HFFc6 (cell line): Measurements from ENCODE around the gene NAV2. TPM values are rescaled to one million over a fixed set of nuclear protein-coding genes. Genes with fewer than 3 reads are reported as not detected.

Experiments used
- DNase-seq: peaks from one replicate; pipeline ENCODE4 v3.0.0-alpha.2; 2018
- H3K27ac Mint-ChIP-seq: 2 replicates; pipeline ENCODE4 v1.8.0; 2020; ENCODE audit warnings: mild to moderate bottlenecking, mixed read lengths
- H3K27me3 Mint-ChIP-seq: 2 replicates; pipeline ENCODE4 v1.8.0; 2021; ENCODE audit warnings: mild to moderate bottlenecking, moderate library complexity, mixed read lengths; ENCODE audit not compliant: insufficient read depth
- H3K36me3 Mint-ChIP-seq: 2 replicates; pipeline ENCODE4 v1.8.0; 2021; ENCODE audit warnings: low read depth, mixed read lengths
- H3K4me1 Mint-ChIP-seq: 2 replicates; pipeline ENCODE4 v1.8.0; 2020; ENCODE audit warnings: low read depth, mixed read lengths
- H3K4me3 Mint-ChIP-seq: 2 replicates; pipeline ENCODE4 v1.8.0; 2020; ENCODE audit warnings: mild to moderate bottlenecking, moderate library complexity, mixed read lengths
- H3K9me3 Mint-ChIP-seq: 2 replicates; pipeline ENCODE4 v1.8.0; 2020; ENCODE audit warnings: mild to moderate bottlenecking, mixed read lengths
- total RNA-seq, 6 experiments: library from RNA; stranded (reverse); fragmentation: NEBNext Ultra II Directional; extraction: Animal tissue kit (Norgen Biotek cat#: 25700); gene quantifications; 2 replicates in 1 of 6; 3 replicates in 5 of 6; pipeline ENCODE4 v1.2.3, GENCODE V29; 2021
- TF ChIP-seq, protein P1 (sequence below): fragments of 200-600 bp; sonication (generic); IDR thresholded peaks from 2 replicates; pipeline ENCODE4 v1.5.0; 2021; ENCODE audit warnings: antibody characterized with exemption, mild to moderate bottlenecking

NAV2 gene
- total RNA-seq, 6 experiments from 2014 or later, result 12.4 to 34.9 (median 31.8) TPM

DNA sequence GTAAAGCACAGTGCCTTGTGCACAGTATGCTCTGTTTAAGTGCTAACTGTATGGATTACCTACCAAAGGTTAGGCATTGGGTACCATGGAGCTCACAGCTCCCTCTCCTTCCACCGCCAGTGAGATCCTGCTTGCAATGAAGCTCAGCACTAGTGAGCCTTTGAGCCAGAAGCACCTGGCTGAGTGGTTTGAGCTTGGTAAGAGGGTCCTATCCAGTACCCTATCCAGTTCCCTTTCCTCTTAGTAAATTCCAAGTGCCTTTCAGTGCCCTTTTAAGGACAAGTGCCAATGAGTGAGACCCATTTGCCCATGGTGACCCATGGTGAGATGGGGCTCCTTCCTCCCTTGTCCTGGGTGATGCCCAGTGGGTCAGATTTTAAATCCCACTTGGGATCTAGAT lies 43.1 kb upstream of the NAV2 start:
- no peaks in the 10 kb centered on the region for H3K9me3 Mint-ChIP-seq
- H3K4me3 Mint-ChIP-seq, result no peak overlapping the region
- DNase-seq, result no peak
- no peaks in the 10 kb centered on the region for H3K36me3 Mint-ChIP-seq
- TF ChIP-seq, protein P1, sequence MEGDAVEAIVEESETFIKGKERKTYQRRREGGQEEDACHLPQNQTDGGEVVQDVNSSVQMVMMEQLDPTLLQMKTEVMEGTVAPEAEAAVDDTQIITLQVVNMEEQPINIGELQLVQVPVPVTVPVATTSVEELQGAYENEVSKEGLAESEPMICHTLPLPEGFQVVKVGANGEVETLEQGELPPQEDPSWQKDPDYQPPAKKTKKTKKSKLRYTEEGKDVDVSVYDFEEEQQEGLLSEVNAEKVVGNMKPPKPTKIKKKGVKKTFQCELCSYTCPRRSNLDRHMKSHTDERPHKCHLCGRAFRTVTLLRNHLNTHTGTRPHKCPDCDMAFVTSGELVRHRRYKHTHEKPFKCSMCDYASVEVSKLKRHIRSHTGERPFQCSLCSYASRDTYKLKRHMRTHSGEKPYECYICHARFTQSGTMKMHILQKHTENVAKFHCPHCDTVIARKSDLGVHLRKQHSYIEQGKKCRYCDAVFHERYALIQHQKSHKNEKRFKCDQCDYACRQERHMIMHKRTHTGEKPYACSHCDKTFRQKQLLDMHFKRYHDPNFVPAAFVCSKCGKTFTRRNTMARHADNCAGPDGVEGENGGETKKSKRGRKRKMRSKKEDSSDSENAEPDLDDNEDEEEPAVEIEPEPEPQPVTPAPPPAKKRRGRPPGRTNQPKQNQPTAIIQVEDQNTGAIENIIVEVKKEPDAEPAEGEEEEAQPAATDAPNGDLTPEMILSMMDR, result no peak
- H3K4me1 Mint-ChIP-seq, result peaks cover 20% of the 10 kb centered on the region
- H3K27me3 Mint-ChIP-seq, result peaks cover 4% of the 10 kb centered on the region; the same call in 1 of the 2 replicates
- H3K27ac Mint-ChIP-seq, result no peak overlapping the region

- Mint-ChIP-seq H3K4me3 (peak overlapping the region; percentile 17; the same call in 1 of the 2 replicates), H3K4me1 (peaks cover 20% of the 10 kb centered on the region), H3K27me3 (peaks cover 6% of the 10 kb centered on the region; the same call in 1 of the 2 replicates), H3K9me3 (no peaks in the 10 kb centered on the region), H3K36me3 (no peaks in the 10 kb centered on the region), H3K27ac (peak overlapping the region; percentile 62)
- DNase-seq, result peak; percentile 44
- TF ChIP-seq, protein P1, result no peak
Measured at GRCh38 chr11:19670030-19670791, 42.4 kb upstream of the NAV2 start.

- Mint-ChIP-seq H3K9me3 (no peaks in the 10 kb centered on the region), H3K27ac (no peak overlapping the region), H3K27me3 (peaks cover 10% of the 10 kb centered on the region; the same call in 1 of the 2 replicates), H3K36me3 (no peaks in the 10 kb centered on the region), H3K4me1 (peaks cover 24% of the 10 kb centered on the region), H3K4me3 (no peak overlapping the region)
- TF ChIP-seq, protein P1, result no peak
- DNase-seq, result no peak
Measured at GRCh38 chr11:19672586-19673206, 39.9 kb upstream of the NAV2 start.

DNA sequence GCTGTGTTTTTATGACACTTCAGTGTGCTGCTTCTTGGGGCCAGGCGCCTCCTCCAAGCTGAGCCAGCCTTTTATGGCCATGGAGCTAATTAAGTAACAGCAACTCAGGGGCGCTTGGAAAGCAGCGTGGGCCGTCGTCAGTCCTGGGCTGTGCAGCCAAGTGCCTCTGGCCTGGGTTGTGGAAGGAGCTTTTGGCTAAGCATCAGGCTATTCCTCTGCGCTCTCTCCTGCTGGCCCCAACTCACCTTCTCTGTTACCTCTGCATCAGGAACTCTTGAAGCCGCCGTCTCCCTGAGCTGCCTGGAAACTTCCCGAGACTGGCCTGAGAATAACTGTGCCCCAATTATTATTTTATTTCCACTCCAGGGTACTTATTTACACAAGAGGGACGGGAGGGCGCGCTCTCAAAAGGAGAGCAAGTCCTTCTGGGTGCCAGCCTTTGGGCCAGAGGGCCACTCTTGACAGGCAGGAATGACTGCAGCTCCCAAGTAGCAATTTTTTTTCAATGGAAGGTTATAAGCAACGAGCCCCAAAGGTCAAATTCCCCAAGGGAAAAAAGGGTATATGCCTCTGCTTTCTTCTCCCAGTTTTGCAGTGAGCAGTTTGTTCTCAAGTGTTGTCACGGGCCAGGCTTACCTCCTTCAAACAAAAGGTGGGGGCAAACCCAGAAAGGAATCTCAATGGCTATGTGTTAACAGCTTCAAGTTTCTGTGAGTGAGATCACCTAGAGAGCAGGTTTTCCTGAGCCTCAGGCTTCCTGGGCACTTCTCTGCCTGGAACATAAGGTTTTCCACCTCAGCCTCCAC lies 38.5 kb upstream of the NAV2 start:
- TF ChIP-seq, protein P1, result no peak
- Mint-ChIP-seq H3K9me3 (no peaks in the 10 kb centered on the region), H3K4me1 (peaks cover 37% of the 10 kb centered on the region), H3K4me3 (no peak overlapping the region), H3K36me3 (no peaks in the 10 kb centered on the region), H3K27me3 (peaks cover 10% of the 10 kb centered on the region; the same call in 1 of the 2 replicates), H3K27ac (no peak overlapping the region)
- DNase-seq, result no peak

DNA sequence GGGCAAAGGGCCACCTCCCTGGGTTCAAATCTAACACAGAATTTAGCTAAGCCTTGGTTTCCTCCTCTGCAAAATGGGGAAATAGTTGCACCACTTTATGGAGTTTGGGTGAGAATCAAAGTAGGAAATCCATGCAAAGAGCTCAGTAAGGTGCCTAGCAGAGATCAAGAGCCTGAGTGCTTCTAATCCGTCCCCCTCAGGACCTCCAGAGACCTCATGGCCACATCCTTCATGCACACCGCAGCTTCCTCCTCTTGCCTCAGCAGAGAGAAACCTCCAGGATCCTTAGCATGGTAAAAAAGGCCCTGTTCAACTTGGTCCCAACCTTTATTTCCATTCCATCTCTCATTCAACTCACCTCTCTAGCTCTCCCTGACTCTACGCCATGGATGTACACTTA lies 37.8 kb upstream of the NAV2 start:
- H3K9me3 Mint-ChIP-seq, result no peaks in the 10 kb centered on the region
- H3K36me3 Mint-ChIP-seq, result no peaks in the 10 kb centered on the region
- H3K4me3 Mint-ChIP-seq, result no peak overlapping the region
- H3K27me3 Mint-ChIP-seq, result peaks cover 10% of the 10 kb centered on the region; the same call in 1 of the 2 replicates
- DNase-seq, result no peak
- peaks cover 42% of the 10 kb centered on the region for H3K4me1 Mint-ChIP-seq
- H3K27ac Mint-ChIP-seq, result no peak overlapping the region
- TF ChIP-seq, protein P1, result no peak
